Measurements from ENCODE around the gene PAX2. TPM values are rescaled to one million over a fixed set of nuclear protein-coding genes. Genes with fewer than 3 reads are reported as not detected.
A peak's percentile ranks its signal among the peaks of the same experiment; 100 is the strongest.

PAX2 gene
- total RNA-seq, 1 experiment from 2014 or later = not detected

DNA sequence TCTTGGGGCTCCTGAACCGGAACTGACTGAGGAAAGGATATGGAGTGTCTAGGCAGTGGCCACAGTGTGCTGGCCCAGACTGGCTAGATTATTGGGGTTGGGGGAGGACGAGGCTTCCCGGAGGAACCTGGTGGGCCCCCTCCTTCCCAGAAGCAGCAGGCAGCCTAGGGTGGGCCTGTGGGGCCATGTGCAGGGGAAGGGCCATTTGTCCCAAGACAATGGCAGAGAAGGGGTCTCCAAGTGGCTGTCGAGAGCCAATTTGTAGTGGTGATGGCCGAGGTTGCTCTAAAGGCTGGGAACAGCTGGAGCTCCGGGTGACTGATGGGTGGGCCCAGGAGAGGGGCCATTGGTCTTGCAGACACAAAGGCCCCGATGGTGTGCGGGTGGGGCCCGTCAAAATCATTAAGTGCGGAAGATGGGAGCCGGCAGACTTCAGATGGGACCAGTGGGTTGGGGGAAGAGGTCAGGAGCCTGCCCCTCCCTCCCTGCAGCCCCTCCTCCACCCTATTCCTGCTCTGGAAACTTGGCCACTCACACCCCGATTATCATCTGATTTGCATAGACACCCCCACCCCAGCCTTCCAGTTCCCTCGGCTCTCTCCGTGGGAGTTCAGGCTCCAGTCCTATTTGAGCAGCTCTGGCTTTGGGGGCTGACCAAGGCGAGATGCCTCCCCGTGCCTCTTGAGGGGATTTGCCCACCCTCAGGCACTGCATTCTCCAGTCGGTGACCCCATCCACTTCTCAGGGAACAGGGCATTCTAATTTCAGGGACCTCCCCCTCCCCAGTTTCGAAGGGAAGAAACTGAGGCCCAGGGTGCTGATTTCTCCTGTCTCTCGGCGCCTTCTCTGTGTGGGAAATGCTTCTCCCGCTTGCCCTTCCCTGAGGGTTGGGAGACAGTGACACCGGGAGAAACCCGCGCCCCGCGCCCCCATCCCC lies 36.0 kb upstream of the PAX2 start:
- peaks cover 61% of the 10 kb centered on the region for H3K27me3 ChIP-seq (replicated peaks; ENCODE audit: insufficient read depth, low read depth, low read length, poor library complexity)
- POLR2A ChIA-PET (ENCODE audit: low non-redundant PET) = no interaction called here

GRCh38 chr10:100710151-100710871 lies 35.1 kb upstream of the PAX2 start:
- POLR2A ChIA-PET (ENCODE audit: low non-redundant PET) = no interaction called here
- Histone ChIP-seq H3K4me3 (ENCODE audit: low read depth, low read length, poor library complexity, severe bottlenecking) (peak overlapping the region; percentile 23), H3K4me1 (ENCODE audit: insufficient read depth, low read length, poor library complexity, severe bottlenecking) (no peaks in the 10 kb centered on the region), H3K27me3 (replicated peaks; ENCODE audit: insufficient read depth, low read depth, low read length, poor library complexity) (peaks cover 66% of the 10 kb centered on the region), H3K9me3 (ENCODE audit: low read depth, low read length, poor library complexity, severe bottlenecking) (no peaks in the 10 kb centered on the region), H3K27ac (ENCODE audit: low read depth, low read length, poor library complexity, severe bottlenecking) (no peak overlapping the region), H3K36me3 (ENCODE audit: insufficient read depth, low read length, poor library complexity, severe bottlenecking) (no peaks in the 10 kb centered on the region)
- intact Hi-C loops (cut with micrococcal nuclease; ENCODE audit: unreplicated experiment) = no loop called here
- BruUV-seq (replicated peaks) = no TSS peak
- no peak for DNase-seq (ENCODE audit: low spot score)
- TF ChIP-seq CTCF (conservative IDR thresholded peaks at IDR 0.05; ENCODE audit: low read depth, low read length) (no peak), EZH2 (IDR thresholded peaks at IDR 0.05; ENCODE audit: borderline replicate concordance, low read depth, low read length, poor library complexity, severe bottlenecking) (peak; percentile 68)
- CTCF ChIA-PET = no interaction called here

More for the DNA sequence above, 36.0 kb upstream of the PAX2 start:
- CTCF ChIA-PET = no interaction called here
- TF ChIP-seq EZH2 (IDR thresholded peaks at IDR 0.05; ENCODE audit: borderline replicate concordance, low read depth, low read length, poor library complexity, severe bottlenecking) (no peak), CTCF (conservative IDR thresholded peaks at IDR 0.05; ENCODE audit: low read depth, low read length) (no peak)
- DNase-seq (ENCODE audit: low spot score) = no peak
- Histone ChIP-seq H3K4me1 (ENCODE audit: insufficient read depth, low read length, poor library complexity, severe bottlenecking) (no peaks in the 10 kb centered on the region), H3K36me3 (ENCODE audit: insufficient read depth, low read length, poor library complexity, severe bottlenecking) (no peaks in the 10 kb centered on the region), H3K9me3 (ENCODE audit: low read depth, low read length, poor library complexity, severe bottlenecking) (no peaks in the 10 kb centered on the region), H3K27ac (ENCODE audit: low read depth, low read length, poor library complexity, severe bottlenecking) (no peak overlapping the region), H3K4me3 (ENCODE audit: low read depth, low read length, poor library complexity, severe bottlenecking) (peak overlapping the region; percentile 23)
- intact Hi-C loops (cut with micrococcal nuclease; ENCODE audit: unreplicated experiment) = no loop called here
- BruUV-seq (replicated peaks) = no TSS peak

DNA sequence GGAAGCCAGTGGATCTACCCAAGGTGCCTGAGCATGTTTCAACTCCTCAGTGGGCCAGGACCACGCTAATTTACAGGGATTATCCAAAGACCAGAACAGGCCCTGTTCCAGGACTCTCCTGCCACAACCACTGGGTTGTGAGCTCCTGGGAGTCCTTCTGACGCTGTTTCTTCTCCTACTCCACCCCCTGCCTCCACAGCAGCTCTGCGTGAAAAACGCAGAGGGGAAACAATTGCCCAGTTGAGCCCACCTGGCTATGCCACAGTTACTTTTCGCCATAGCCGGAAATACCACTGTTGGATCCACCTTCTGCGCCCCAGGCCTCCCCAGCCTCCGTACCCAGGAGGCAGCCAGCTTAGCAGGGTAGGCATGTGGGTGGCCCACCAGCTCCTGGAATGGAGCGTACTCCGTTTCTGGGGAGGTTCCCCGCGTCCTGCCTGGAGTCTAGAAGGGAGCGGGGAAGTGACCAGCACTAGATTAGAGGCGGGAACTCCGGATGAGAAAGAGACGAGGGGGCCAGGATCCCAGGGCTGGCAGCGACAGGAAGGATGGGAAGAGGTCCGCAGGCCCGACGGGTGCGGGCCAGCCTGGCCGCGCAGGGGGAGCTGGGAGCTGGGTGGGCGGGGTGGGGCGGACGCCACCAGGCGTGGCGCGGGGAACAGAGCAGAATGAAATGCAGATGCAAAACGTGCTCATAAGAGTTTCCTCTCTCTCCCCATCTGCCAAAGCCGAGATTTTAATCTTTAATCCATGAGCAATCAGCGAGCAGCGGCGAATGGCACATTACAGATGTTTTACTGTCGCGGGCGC lies 32.1 kb upstream of the PAX2 start:
- intact Hi-C loops (cut with micrococcal nuclease; ENCODE audit: unreplicated experiment) = no loop called here
- CTCF ChIA-PET = no interaction called here

More for the DNA sequence above, 32.1 kb upstream of the PAX2 start:
- H3K4me1 ChIP-seq (ENCODE audit: insufficient read depth, low read length, poor library complexity, severe bottlenecking) = no peaks in the 10 kb centered on the region
- H3K27ac ChIP-seq (ENCODE audit: low read depth, low read length, poor library complexity, severe bottlenecking) = no peak overlapping the region
- POLR2A ChIA-PET (ENCODE audit: low non-redundant PET) = no interaction called here
- no TSS peak for BruUV-seq (replicated peaks)
- DNase-seq (ENCODE audit: low spot score) = no peak
- H3K9me3 ChIP-seq (ENCODE audit: low read depth, low read length, poor library complexity, severe bottlenecking) = no peaks in the 10 kb centered on the region
- peaks cover 94% of the 10 kb centered on the region for H3K27me3 ChIP-seq (replicated peaks; ENCODE audit: insufficient read depth, low read depth, low read length, poor library complexity)
- peak overlapping the region; percentile 27 for H3K4me3 ChIP-seq (ENCODE audit: low read depth, low read length, poor library complexity, severe bottlenecking)
- no peaks in the 10 kb centered on the region for H3K36me3 ChIP-seq (ENCODE audit: insufficient read depth, low read length, poor library complexity, severe bottlenecking)
- TF ChIP-seq CTCF (conservative IDR thresholded peaks at IDR 0.05; ENCODE audit: low read depth, low read length) = no peak
- TF ChIP-seq EZH2 (IDR thresholded peaks at IDR 0.05; ENCODE audit: borderline replicate concordance, low read depth, low read length, poor library complexity, severe bottlenecking) = no peak
